Measurements from ENCODE around the gene GPATCH4. TPM values are rescaled to one million over a fixed set of nuclear protein-coding genes. Genes with fewer than 3 reads are reported as not detected.
A peak's percentile ranks its signal among the peaks of the same experiment; 100 is the strongest.

Gene GPATCH4
- total RNA-seq, 1 experiment from 2014 or later: 84.2 TPM

- peaks cover 37% of the 10 kb centered on the region for H3K27me3 ChIP-seq (replicated peaks; ENCODE audit: insufficient read depth, low read depth, low read length, poor library complexity)
- ChIA-PET POLR2A (ENCODE audit: low non-redundant PET) (no interaction called here), CTCF (no interaction called here)
- intact Hi-C loops (cut with micrococcal nuclease; ENCODE audit: unreplicated experiment): no loop called here
- peaks cover 10% of the 10 kb centered on the region for H3K4me1 ChIP-seq (ENCODE audit: insufficient read depth, low read length, poor library complexity, severe bottlenecking)
- H3K27ac ChIP-seq (ENCODE audit: low read depth, low read length, poor library complexity, severe bottlenecking): no peak overlapping the region
- no peak for DNase-seq (ENCODE audit: low spot score)
- H3K9me3 ChIP-seq (ENCODE audit: low read depth, low read length, poor library complexity, severe bottlenecking): no peaks in the 10 kb centered on the region
- no peaks in the 10 kb centered on the region for H3K36me3 ChIP-seq (ENCODE audit: insufficient read depth, low read length, poor library complexity, severe bottlenecking)
- H3K4me3 ChIP-seq (ENCODE audit: low read depth, low read length, poor library complexity, severe bottlenecking): no peak overlapping the region
- TF ChIP-seq CTCF (conservative IDR thresholded peaks at IDR 0.05; ENCODE audit: low read depth, low read length) (no peak), EZH2 (IDR thresholded peaks at IDR 0.05; ENCODE audit: borderline replicate concordance, low read depth, low read length, poor library complexity, severe bottlenecking) (no peak)
- no TSS peak for BruUV-seq (replicated peaks)
Measured at GRCh38 chr1:156629823-156630449, 28.7 kb upstream of the GPATCH4 start.

- Histone ChIP-seq H3K27me3 (replicated peaks; ENCODE audit: insufficient read depth, low read depth, low read length, poor library complexity) (peaks cover 52% of the 10 kb centered on the region), H3K36me3 (ENCODE audit: insufficient read depth, low read length, poor library complexity, severe bottlenecking) (no peaks in the 10 kb centered on the region), H3K9me3 (ENCODE audit: low read depth, low read length, poor library complexity, severe bottlenecking) (no peaks in the 10 kb centered on the region), H3K4me1 (ENCODE audit: insufficient read depth, low read length, poor library complexity, severe bottlenecking) (peaks cover 16% of the 10 kb centered on the region), H3K4me3 (ENCODE audit: low read depth, low read length, poor library complexity, severe bottlenecking) (no peak overlapping the region), H3K27ac (ENCODE audit: low read depth, low read length, poor library complexity, severe bottlenecking) (no peak overlapping the region)
- ChIA-PET POLR2A (ENCODE audit: low non-redundant PET) (no interaction called here), CTCF (interaction anchor here (0.6 to 2.2 kb wide), 5 partner anchors 30 to 1500 kb away, joined by 3 to 14 read pairs (median 8); partner anchors contain the start of gene NAXE)
- no TSS peak for BruUV-seq (replicated peaks)
- intact Hi-C loops (cut with micrococcal nuclease; ENCODE audit: unreplicated experiment): loop anchor here (2.0 kb wide), 1 partner anchor 51 kb away; no protein-coding TSS in a partner anchor
- DNase-seq (ENCODE audit: low spot score): peak; percentile 56
- TF ChIP-seq EZH2 (IDR thresholded peaks at IDR 0.05; ENCODE audit: borderline replicate concordance, low read depth, low read length, poor library complexity, severe bottlenecking): no peak
- TF ChIP-seq CTCF (conservative IDR thresholded peaks at IDR 0.05; ENCODE audit: low read depth, low read length): peak; percentile 73
Measured at GRCh38 chr1:156627313-156627880, 26.1 kb upstream of the GPATCH4 start.

- no peak overlapping the region for H3K4me3 ChIP-seq (ENCODE audit: low read depth, low read length, poor library complexity, severe bottlenecking)
- no peak overlapping the region for H3K27ac ChIP-seq (ENCODE audit: low read depth, low read length, poor library complexity, severe bottlenecking)
- H3K36me3 ChIP-seq (ENCODE audit: insufficient read depth, low read length, poor library complexity, severe bottlenecking): no peaks in the 10 kb centered on the region
- intact Hi-C loops (cut with micrococcal nuclease; ENCODE audit: unreplicated experiment): loop anchor here (1.0 to 2.0 kb wide), 2 partner anchors 31 to 53 kb away; no protein-coding TSS in a partner anchor
- peaks cover 16% of the 10 kb centered on the region for H3K4me1 ChIP-seq (ENCODE audit: insufficient read depth, low read length, poor library complexity, severe bottlenecking)
- BruUV-seq (replicated peaks): no TSS peak
- ChIA-PET CTCF (interaction anchor here (0.9 to 2.2 kb wide), 4 partner anchors 29 to 224 kb away, joined by 3 to 14 read pairs (median 9); no protein-coding TSS in a partner anchor), POLR2A (ENCODE audit: low non-redundant PET) (no interaction called here)
- DNase-seq (ENCODE audit: low spot score): no peak
- no peak for TF ChIP-seq EZH2 (IDR thresholded peaks at IDR 0.05; ENCODE audit: borderline replicate concordance, low read depth, low read length, poor library complexity, severe bottlenecking)
- H3K9me3 ChIP-seq (ENCODE audit: low read depth, low read length, poor library complexity, severe bottlenecking): no peaks in the 10 kb centered on the region
- H3K27me3 ChIP-seq (replicated peaks; ENCODE audit: insufficient read depth, low read depth, low read length, poor library complexity): peaks cover 58% of the 10 kb centered on the region
Measured at GRCh38 chr1:156626079-156626438, 24.8 kb upstream of the GPATCH4 start.

Data from A673 (cell line).